ENCODE data around the gene KLHDC8A.

Gene KLHDC8A

GRCh38 chr1:205323794-205324193, 32.9 kb downstream of the KLHDC8A start:
- no peak overlapping the region for H3K4me3 ChIP-seq (ENCODE audit: low read depth, low read length)
- peaks cover 5% of the 10 kb centered on the region for H3K27me3 ChIP-seq (ENCODE audit: control insufficient read depth, insufficient read depth, low read length)
- no peak overlapping the region for H3K9ac ChIP-seq (ENCODE audit: low read depth, low read length)
- peaks cover 4% of the 10 kb centered on the region for H3K36me3 ChIP-seq (ENCODE audit: control insufficient read depth, insufficient read depth, low read length)
- H3K9me3 ChIP-seq (ENCODE audit: control insufficient read depth, insufficient read depth, low read length) = no peaks in the 10 kb centered on the region
- peaks cover 18% of the 10 kb centered on the region for H3K4me1 ChIP-seq (ENCODE audit: control insufficient read depth, insufficient read depth, low read length)

DNA sequence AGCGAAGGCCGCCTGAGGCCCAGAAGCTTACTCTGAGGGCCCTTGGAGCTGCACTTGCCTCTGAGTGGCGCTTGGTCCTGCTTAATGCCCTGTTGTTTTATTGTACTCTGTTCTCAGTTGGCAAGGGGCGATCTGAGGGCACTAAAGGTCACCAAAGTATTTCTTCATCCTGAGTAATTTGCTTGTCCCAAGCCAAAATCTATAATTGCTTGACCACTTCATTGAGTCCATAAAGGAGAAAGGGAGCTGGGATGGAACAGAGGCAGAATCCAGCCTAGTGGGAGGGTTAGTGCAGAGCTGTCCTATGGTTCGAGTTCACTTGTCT, 34.8 kb downstream of the KLHDC8A start:
- Histone ChIP-seq H3K9ac (ENCODE audit: low read depth, low read length) (no peak overlapping the region), H3K27me3 (ENCODE audit: control insufficient read depth, insufficient read depth, low read length) (peaks cover 5% of the 10 kb centered on the region), H3K4me3 (ENCODE audit: low read depth, low read length) (no peak overlapping the region), H3K4me1 (ENCODE audit: control insufficient read depth, insufficient read depth, low read length) (peaks cover 36% of the 10 kb centered on the region), H3K36me3 (ENCODE audit: control insufficient read depth, insufficient read depth, low read length) (peaks cover 4% of the 10 kb centered on the region), H3K9me3 (ENCODE audit: control insufficient read depth, insufficient read depth, low read length) (no peaks in the 10 kb centered on the region)

- no peaks in the 10 kb centered on the region for H3K9me3 ChIP-seq (ENCODE audit: control insufficient read depth, insufficient read depth, low read length)
- H3K36me3 ChIP-seq (ENCODE audit: control insufficient read depth, insufficient read depth, low read length) = peaks cover 4% of the 10 kb centered on the region
- H3K27me3 ChIP-seq (ENCODE audit: control insufficient read depth, insufficient read depth, low read length) = peaks cover 5% of the 10 kb centered on the region
- peak within 1 kb of the TSS; percentile 83 for H3K4me3 ChIP-seq (ENCODE audit: low read depth, low read length)
- H3K4me1 ChIP-seq (ENCODE audit: control insufficient read depth, insufficient read depth, low read length) = peaks cover 42% of the 10 kb centered on the region
- H3K9ac ChIP-seq (ENCODE audit: low read depth, low read length) = peak within 1 kb of the TSS; percentile 82
Measured at GRCh38 chr1:205321162-205321958, 35.4 kb downstream of the KLHDC8A start, which contains the start of gene NUAK2. TSS of gene NUAK2 (minus strand) at chr1:205321745. CDS start at chr1:205321628, 117 bp downstream.

DNA sequence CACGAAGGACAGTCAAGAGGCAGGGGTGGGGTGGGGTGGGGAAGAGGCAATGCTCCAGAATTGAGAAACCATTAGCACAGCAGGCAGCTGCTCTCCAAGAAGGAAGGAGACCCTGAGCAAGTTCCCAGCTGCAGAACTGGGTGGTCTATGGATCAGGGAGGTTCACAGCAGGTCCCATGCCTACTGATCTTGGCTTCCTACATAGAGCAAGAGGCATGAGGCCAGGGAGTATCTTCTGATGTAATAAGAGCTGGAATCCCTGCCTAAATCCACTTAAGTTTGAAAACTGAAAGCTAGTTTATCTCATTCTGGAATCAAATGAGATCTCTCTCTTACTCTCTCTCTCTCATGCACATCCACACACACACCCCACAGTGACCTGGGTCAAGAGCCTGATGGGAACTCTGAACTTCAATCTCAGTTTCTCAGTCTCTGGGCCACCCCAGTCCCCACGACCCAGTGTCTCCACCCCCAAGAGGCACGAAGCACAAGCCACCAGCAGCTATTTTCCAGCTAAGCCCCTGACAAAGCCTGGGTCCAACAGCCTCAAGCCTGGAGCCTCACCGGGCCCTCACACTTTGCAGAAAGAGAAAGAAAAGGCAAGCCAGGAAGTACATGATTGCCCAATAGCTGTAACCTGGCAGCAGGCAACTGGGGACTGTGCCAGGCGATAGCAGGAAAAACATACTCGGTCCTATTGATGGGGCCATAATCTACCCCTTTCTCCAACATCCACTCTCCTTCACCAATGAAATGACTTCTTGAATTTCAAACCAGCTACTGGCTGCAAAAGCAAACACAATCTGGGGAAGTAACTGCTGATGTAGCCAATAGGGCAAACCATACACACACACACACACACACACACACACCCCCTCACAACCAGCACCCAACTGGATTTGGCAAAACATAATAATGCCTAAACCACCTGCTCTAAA, 37.4 kb downstream of the KLHDC8A start:
- peak overlapping the region; percentile 12 for H3K9ac ChIP-seq (ENCODE audit: low read depth, low read length)

GRCh38 chr1:205318231-205318991, 38.3 kb downstream of the KLHDC8A start:
- Histone ChIP-seq H3K27me3 (ENCODE audit: control insufficient read depth, insufficient read depth, low read length) (peaks cover 5% of the 10 kb centered on the region), H3K9ac (ENCODE audit: low read depth, low read length) (no peak overlapping the region), H3K9me3 (ENCODE audit: control insufficient read depth, insufficient read depth, low read length) (no peaks in the 10 kb centered on the region), H3K4me3 (ENCODE audit: low read depth, low read length) (peak overlapping the region; percentile 49), H3K36me3 (ENCODE audit: control insufficient read depth, insufficient read depth, low read length) (peaks cover 4% of the 10 kb centered on the region), H3K4me1 (ENCODE audit: control insufficient read depth, insufficient read depth, low read length) (peaks cover 47% of the 10 kb centered on the region)

More for the DNA sequence above, 37.4 kb downstream of the KLHDC8A start:
- H3K9me3 ChIP-seq (ENCODE audit: control insufficient read depth, insufficient read depth, low read length) = no peaks in the 10 kb centered on the region
- H3K27me3 ChIP-seq (ENCODE audit: control insufficient read depth, insufficient read depth, low read length) = peaks cover 5% of the 10 kb centered on the region
- H3K4me3 ChIP-seq (ENCODE audit: low read depth, low read length) = peak overlapping the region; percentile 49
- H3K36me3 ChIP-seq (ENCODE audit: control insufficient read depth, insufficient read depth, low read length) = peaks cover 4% of the 10 kb centered on the region
- peaks cover 45% of the 10 kb centered on the region for H3K4me1 ChIP-seq (ENCODE audit: control insufficient read depth, insufficient read depth, low read length)

DNA sequence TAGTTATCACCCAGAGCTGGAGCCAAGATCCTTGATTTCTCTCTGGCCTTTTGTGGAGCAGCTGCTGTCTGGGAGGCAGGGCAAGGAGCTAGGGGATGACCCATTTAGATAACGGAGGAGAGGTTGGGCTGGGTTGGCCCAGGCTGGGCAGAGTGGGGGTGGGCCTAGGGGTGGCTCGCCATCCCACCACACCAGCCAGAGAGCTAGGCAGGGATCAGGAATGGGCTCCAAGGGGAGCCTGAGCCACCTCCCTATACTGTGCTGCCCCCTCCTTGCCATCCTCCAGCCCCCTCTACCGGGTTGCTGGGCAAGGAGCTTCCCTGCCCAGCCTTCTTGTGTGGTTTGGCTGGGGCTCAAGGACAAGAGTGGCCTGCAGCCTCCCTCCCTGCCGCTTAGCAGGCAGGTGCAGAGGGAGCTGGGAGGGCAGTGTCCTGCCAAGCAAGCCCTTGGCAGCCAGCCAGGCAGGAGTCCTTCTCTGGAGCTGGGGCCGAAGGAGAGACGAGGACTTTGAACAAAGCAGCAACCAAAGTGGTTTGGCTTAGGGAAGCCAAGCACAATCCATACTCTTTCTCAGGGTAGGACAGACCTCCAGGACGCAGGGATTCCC, 39.3 kb downstream of the KLHDC8A start:
- Histone ChIP-seq H3K9me3 (ENCODE audit: control insufficient read depth, insufficient read depth, low read length) (no peaks in the 10 kb centered on the region), H3K4me3 (ENCODE audit: low read depth, low read length) (peak overlapping the region; percentile 49), H3K9ac (ENCODE audit: low read depth, low read length) (no peak overlapping the region), H3K36me3 (ENCODE audit: control insufficient read depth, insufficient read depth, low read length) (peaks cover 4% of the 10 kb centered on the region), H3K4me1 (ENCODE audit: control insufficient read depth, insufficient read depth, low read length) (peaks cover 55% of the 10 kb centered on the region), H3K27me3 (ENCODE audit: control insufficient read depth, insufficient read depth, low read length) (peaks cover 5% of the 10 kb centered on the region)

DNA sequence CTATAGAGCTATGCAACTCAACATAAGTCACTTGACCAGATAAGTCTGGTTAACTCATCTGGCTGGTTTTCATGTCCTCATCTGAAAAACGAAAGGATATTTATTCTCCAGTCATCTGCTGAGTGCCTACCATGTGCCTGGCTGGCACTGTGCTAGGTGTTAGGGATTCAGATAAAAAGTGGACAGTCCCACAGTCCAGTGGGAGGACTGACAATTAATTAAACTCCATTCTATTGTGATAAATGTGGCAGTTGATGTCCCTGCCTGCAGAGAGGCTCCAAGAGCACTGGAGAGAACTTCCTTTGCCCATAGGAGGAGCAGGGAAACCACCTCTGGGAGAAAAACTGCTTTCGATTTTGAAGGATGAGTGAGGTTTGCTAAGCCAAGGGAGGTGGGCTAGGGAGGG, 40.6 kb downstream of the KLHDC8A start:
- H3K4me1 ChIP-seq (ENCODE audit: control insufficient read depth, insufficient read depth, low read length) = peaks cover 54% of the 10 kb centered on the region
- no peaks in the 10 kb centered on the region for H3K9me3 ChIP-seq (ENCODE audit: control insufficient read depth, insufficient read depth, low read length)
- H3K9ac ChIP-seq (ENCODE audit: low read depth, low read length) = no peak overlapping the region
- H3K27me3 ChIP-seq (ENCODE audit: control insufficient read depth, insufficient read depth, low read length) = peaks cover 5% of the 10 kb centered on the region
- H3K36me3 ChIP-seq (ENCODE audit: control insufficient read depth, insufficient read depth, low read length) = peaks cover 10% of the 10 kb centered on the region
- no peak overlapping the region for H3K4me3 ChIP-seq (ENCODE audit: low read depth, low read length)

DNA sequence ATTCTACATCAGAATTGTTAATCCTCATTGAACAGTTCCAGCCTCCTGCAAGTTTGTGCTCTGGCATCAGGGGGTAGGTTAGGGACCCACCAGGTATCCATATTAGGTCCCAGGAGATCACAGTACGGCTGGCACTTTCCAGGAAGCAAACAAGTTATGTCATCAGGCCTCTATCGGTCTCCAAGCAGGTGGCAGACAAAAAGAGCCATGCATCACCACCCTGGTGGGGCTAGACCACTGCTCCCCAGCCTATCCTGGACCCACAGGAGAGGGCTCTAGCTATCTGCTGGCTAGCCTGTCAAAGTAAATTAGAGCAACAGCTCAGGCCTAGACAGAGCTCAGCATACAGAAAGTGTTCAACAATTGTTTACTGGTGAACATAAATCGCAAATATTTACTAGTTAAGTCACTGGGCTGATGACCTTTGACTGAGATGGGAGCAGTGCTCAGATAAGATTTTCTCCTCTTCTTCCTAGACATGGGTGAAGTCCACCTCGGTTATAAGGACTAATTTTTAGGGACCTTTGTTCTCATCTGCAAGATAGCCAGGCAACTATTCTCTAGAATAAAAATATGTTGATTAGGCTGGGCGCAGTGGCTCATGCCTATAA, 41.6 kb downstream of the KLHDC8A start:
- no peak overlapping the region for H3K4me3 ChIP-seq (ENCODE audit: low read depth, low read length)
- peaks cover 19% of the 10 kb centered on the region for H3K36me3 ChIP-seq (ENCODE audit: control insufficient read depth, insufficient read depth, low read length)
- peaks cover 54% of the 10 kb centered on the region for H3K4me1 ChIP-seq (ENCODE audit: control insufficient read depth, insufficient read depth, low read length)

GRCh38 chr1:205313563-205314308, 43.0 kb downstream of the KLHDC8A start:
- Histone ChIP-seq H3K36me3 (ENCODE audit: control insufficient read depth, insufficient read depth, low read length) (peaks cover 31% of the 10 kb centered on the region), H3K9me3 (ENCODE audit: control insufficient read depth, insufficient read depth, low read length) (no peaks in the 10 kb centered on the region), H3K4me1 (ENCODE audit: control insufficient read depth, insufficient read depth, low read length) (peaks cover 50% of the 10 kb centered on the region), H3K27me3 (ENCODE audit: control insufficient read depth, insufficient read depth, low read length) (no peaks in the 10 kb centered on the region), H3K9ac (ENCODE audit: low read depth, low read length) (peak overlapping the region; percentile 75), H3K4me3 (ENCODE audit: low read depth, low read length) (peak overlapping the region; percentile 24)

More for the DNA sequence above, 41.6 kb downstream of the KLHDC8A start:
- Histone ChIP-seq H3K27me3 (ENCODE audit: control insufficient read depth, insufficient read depth, low read length) (no peaks in the 10 kb centered on the region), H3K9ac (ENCODE audit: low read depth, low read length) (no peak overlapping the region), H3K9me3 (ENCODE audit: control insufficient read depth, insufficient read depth, low read length) (no peaks in the 10 kb centered on the region)

- Histone ChIP-seq H3K4me1 (ENCODE audit: control insufficient read depth, insufficient read depth, low read length) (peaks cover 43% of the 10 kb centered on the region), H3K9ac (ENCODE audit: low read depth, low read length) (peak overlapping the region; percentile 75), H3K4me3 (ENCODE audit: low read depth, low read length) (peak overlapping the region; percentile 9)
Measured at GRCh38 chr1:205312866-205313562, 43.7 kb downstream of the KLHDC8A start.

More at GRCh38 chr1:205312866-205313562, 43.7 kb downstream of the KLHDC8A start:
- Histone ChIP-seq H3K9me3 (ENCODE audit: control insufficient read depth, insufficient read depth, low read length) (no peaks in the 10 kb centered on the region), H3K27me3 (ENCODE audit: control insufficient read depth, insufficient read depth, low read length) (no peaks in the 10 kb centered on the region), H3K36me3 (ENCODE audit: control insufficient read depth, insufficient read depth, low read length) (peaks cover 38% of the 10 kb centered on the region)

All from iPS-15b (cell line).